HepG2 (cell line): ENCODE results near the gene H6PD. TPM values are rescaled to one million over a fixed set of nuclear protein-coding genes. Genes with fewer than 3 reads are reported as not detected.

Experiments used
- ARID5B ChIP-seq: IDR thresholded peaks from 2 replicates; pipeline ENCODE4 v1.4.0; 2020; ENCODE audit warnings: mild to moderate bottlenecking, missing genetic modification reagents
- ATF7-NPFF ChIP-seq: sonication (generic); formaldehyde crosslinking; IDR thresholded peaks from 2 replicates; pipeline ENCODE4 v1.8.1; 2023; ENCODE audit warnings: mild to moderate bottlenecking, low read depth, missing genetic modification reagents, moderate library complexity
- HDAC1 ChIP-seq: sonication (generic); formaldehyde crosslinking; IDR thresholded peaks from 2 replicates; pipeline ENCODE4 v1.5.1; 2020; ENCODE audit warnings: mild to moderate bottlenecking, missing genetic modification reagents
- HNRNPLL ChIP-seq: fragments of 200-400 bp; formaldehyde crosslinking; IDR thresholded peaks from 2 replicates; pipeline ENCODE4 v1.6.1; 2017; ENCODE audit warnings: mild to moderate bottlenecking, low read depth, low read length; ENCODE audit not compliant: poor library complexity, severe bottlenecking
- MYC ChIP-seq: sonication (generic); formaldehyde crosslinking; IDR thresholded peaks from 2 replicates; pipeline ENCODE4 v1.9.0; 2021; ENCODE audit warnings: missing genetic modification reagents, borderline replicate concordance
- NFYB ChIP-seq: sonication (generic); formaldehyde crosslinking; IDR thresholded peaks from 2 replicates; pipeline ENCODE4 v1.4.0; 2020; ENCODE audit warnings: missing genetic modification reagents
- PITX1 ChIP-seq: sonication (generic); formaldehyde crosslinking; IDR thresholded peaks from 2 replicates; pipeline ENCODE4 v1.5.1; 2020; ENCODE audit warnings: mild to moderate bottlenecking, missing genetic modification reagents
- POGZ ChIP-seq: sonication (generic); formaldehyde crosslinking; IDR thresholded peaks from 2 replicates; pipeline ENCODE4 v1.4.0; 2020; ENCODE audit warnings: mild to moderate bottlenecking, missing genetic modification reagents
- POLR2A ChIP-seq, 2 experiments: IDR thresholded peaks; 2 replicates each; pipeline ENCODE4 v1.6.1; 2011; ENCODE audit warnings: low read depth in 2 of 2, low read length in 2 of 2, mild to moderate bottlenecking in 1 of 2, moderate library complexity in 1 of 2; ENCODE audit not compliant: insufficient read depth in 1 of 2
- RNF2 ChIP-seq: fragments of 450-650 bp; conservative IDR thresholded peaks from 2 replicates; pipeline ENCODE4 v1.6.1; 2016; ENCODE audit warnings: low read depth
- SCMH1 ChIP-seq: sonication (generic); formaldehyde crosslinking; IDR thresholded peaks from 2 replicates; pipeline ENCODE4 v1.9.0; 2021; ENCODE audit warnings: missing genetic modification reagents, mild to moderate bottlenecking, borderline replicate concordance
- SIX1 ChIP-seq: sonication (generic); formaldehyde crosslinking; IDR thresholded peaks from 2 replicates; pipeline ENCODE4 v1.4.0; 2020; ENCODE audit warnings: missing genetic modification reagents, borderline replicate concordance
- XRCC5 ChIP-seq: fragments of 200-400 bp; formaldehyde crosslinking; optimal IDR thresholded peaks from 2 replicates; pipeline ENCODE3; 2017; ENCODE audit warnings: mild to moderate bottlenecking, low read length
- ZBTB7B ChIP-seq: sonication (generic); formaldehyde crosslinking; IDR thresholded peaks from 2 replicates; pipeline ENCODE4 v1.4.0; 2020; ENCODE audit warnings: missing genetic modification reagents
- ZNF597 ChIP-seq: sonication (generic); formaldehyde crosslinking; IDR thresholded peaks from 2 replicates; pipeline ENCODE4 v1.5.0; 2020; ENCODE audit warnings: missing genetic modification reagents
- ZUFSP ChIP-seq: sonication (generic); formaldehyde crosslinking; IDR thresholded peaks from 2 replicates; pipeline ENCODE4 v1.9.0; 2021; ENCODE audit warnings: missing genetic modification reagents, mild to moderate bottlenecking, borderline replicate concordance
- polyA plus RNA-seq, 8 experiments: library from polyadenylated mRNA; depleted of rRNA in 3 of 8; stranded (reverse) in 7 of 8; unstranded in 1 of 8; fragments of >200 nt; fragmentation: Illumina TruSeq in 4 of 8; extraction: Trizol in 4 of 8; gene quantifications; 2 replicates each; pipeline versions ENCODE4 v1.2.1 to v1.2.3, GENCODE V29; 2011 to 2016; ENCODE audit warnings: low read depth in 4 of 8, missing spikeins in 1 of 8, mixed read lengths in 1 of 8; ENCODE audit not compliant: insufficient read depth in 1 of 8
- total RNA-seq, 5 experiments: library from RNA; depleted of rRNA; stranded (reverse); fragments of >200 nt; fragmentation: Illumina TruSeq; extraction: Trizol; gene quantifications; 2 replicates each; pipeline ENCODE4 v1.2.3, GENCODE V29; 2016; ENCODE audit warnings: low read depth in 1 of 5
- TF ChIP-seq, protein P1 (sequence below): sonication (generic); formaldehyde crosslinking; IDR thresholded peaks from 2 replicates; pipeline ENCODE4 v1.4.0; 2020; ENCODE audit warnings: missing genetic modification reagents
- TF ChIP-seq, protein P2 (sequence below): sonication (generic); formaldehyde crosslinking; IDR thresholded peaks from 2 replicates; pipeline ENCODE4 v1.4.0; 2020; ENCODE audit warnings: mild to moderate bottlenecking, missing genetic modification reagents

H6PD gene
- total and polyA plus RNA-seq, 2 of the 13 experiments (the other 11 are each of a cell fraction or from before 2014, with no cell fraction given) = 9.3 to 14.1 TPM

- TF ChIP-seq, protein P1, sequence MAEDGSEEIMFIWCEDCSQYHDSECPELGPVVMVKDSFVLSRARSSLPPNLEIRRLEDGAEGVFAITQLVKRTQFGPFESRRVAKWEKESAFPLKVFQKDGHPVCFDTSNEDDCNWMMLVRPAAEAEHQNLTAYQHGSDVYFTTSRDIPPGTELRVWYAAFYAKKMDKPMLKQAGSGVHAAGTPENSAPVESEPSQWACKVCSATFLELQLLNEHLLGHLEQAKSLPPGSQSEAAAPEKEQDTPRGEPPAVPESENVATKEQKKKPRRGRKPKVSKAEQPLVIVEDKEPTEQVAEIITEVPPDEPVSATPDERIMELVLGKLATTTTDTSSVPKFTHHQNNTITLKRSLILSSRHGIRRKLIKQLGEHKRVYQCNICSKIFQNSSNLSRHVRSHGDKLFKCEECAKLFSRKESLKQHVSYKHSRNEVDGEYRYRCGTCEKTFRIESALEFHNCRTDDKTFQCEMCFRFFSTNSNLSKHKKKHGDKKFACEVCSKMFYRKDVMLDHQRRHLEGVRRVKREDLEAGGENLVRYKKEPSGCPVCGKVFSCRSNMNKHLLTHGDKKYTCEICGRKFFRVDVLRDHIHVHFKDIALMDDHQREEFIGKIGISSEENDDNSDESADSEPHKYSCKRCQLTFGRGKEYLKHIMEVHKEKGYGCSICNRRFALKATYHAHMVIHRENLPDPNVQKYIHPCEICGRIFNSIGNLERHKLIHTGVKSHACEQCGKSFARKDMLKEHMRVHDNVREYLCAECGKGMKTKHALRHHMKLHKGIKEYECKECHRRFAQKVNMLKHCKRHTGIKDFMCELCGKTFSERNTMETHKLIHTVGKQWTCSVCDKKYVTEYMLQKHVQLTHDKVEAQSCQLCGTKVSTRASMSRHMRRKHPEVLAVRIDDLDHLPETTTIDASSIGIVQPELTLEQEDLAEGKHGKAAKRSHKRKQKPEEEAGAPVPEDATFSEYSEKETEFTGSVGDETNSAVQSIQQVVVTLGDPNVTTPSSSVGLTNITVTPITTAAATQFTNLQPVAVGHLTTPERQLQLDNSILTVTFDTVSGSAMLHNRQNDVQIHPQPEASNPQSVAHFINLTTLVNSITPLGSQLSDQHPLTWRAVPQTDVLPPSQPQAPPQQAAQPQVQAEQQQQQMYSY (CRISPR knock-in tag) = 0 out of 2 replicates have a peak, but pooled peaks have one; percentile 27
- TF ChIP-seq, protein P2, sequence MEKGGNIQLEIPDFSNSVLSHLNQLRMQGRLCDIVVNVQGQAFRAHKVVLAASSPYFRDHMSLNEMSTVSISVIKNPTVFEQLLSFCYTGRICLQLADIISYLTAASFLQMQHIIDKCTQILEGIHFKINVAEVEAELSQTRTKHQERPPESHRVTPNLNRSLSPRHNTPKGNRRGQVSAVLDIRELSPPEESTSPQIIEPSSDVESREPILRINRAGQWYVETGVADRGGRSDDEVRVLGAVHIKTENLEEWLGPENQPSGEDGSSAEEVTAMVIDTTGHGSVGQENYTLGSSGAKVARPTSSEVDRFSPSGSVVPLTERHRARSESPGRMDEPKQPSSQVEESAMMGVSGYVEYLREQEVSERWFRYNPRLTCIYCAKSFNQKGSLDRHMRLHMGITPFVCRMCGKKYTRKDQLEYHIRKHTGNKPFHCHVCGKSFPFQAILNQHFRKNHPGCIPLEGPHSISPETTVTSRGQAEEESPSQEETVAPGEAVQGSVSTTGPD (CRISPR knock-in tag) = no peak
- TF ChIP-seq ARID5B (CRISPR knock-in tag) (peak; percentile 22), SCMH1 (CRISPR knock-in tag) (no peak), HDAC1 (peak; percentile 62), SIX1 (no peak), ZUFSP (no peak), NFYB (no peak), XRCC5 (peak; percentile 28), ZNF597 (CRISPR knock-in tag) (no peak), HNRNPLL (peak; percentile 73), RNF2 (no peak), PITX1 (CRISPR knock-in tag) (no peak), POLR2A (IDR thresholded peaks at IDR 0.05; ENCODE audit: insufficient read depth in 1 of 2, low read depth in 2 of 2, low read length in 2 of 2) (0 out of 4 replicates have a peak, but pooled peaks of 1 of the 2 experiments have one; percentile 33), POGZ (CRISPR knock-in tag) (no peak), MYC (CRISPR knock-in tag) (0 out of 2 replicates have a peak, but pooled peaks have one; percentile 40), ZBTB7B (CRISPR knock-in tag) (peak; percentile 39; the same call in 1 of the 2 replicates), ATF7-NPFF (no peak)
Measured at GRCh38 chr1:9279172-9279840, 44.7 kb downstream of the H6PD start (continued).
